GM18526 (cell line): ENCODE measurements around the gene SIX6.

Experiments used
- POLR2A ChIP-seq: IDR thresholded peaks from 3 replicates; pipeline ENCODE4 v1.6.1; 2011; ENCODE audit not compliant: insufficient read length; ENCODE audit errors: extremely low read depth

The SIX6 gene

DNA sequence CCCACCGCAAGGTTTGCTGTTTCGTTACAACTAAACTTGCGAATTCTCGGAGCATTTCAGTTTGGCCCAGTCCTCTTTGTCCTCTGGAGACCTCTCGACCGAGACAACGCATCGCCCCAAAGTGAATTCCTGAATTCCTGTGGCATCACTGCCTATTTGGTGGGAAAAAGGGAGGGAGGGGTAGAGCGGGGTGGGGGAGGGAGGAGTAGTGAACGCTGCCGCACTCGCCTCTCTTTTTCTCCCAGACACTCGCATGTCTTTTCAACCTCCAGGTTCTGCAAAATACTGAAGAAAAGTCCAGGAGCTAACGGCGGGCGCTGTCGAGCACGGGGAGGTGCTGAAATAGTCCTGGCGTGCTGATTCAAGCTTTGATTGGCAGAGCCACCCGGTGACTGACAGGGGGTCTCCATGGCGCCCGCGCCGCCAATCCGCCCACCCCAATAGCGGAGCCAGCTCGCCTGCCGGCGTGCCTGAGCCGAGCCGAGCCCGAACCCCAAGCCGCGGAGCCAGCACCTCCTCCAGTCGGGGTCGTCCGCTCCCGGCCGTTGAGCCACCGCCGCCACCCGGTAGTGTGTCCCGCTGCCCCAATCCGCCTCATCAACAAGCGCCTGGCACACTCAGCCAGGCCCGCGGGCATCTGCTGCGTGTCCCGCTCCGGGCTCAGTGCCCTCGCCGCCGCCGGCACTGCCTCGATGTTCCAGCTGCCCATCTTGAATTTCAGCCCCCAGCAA lies at the start of gene SIX6:
SIX6 (plus strand) TSS at position 440 of the 731 bp plus-strand sequence; CDS start at position 693, 253 bp downstream.
- no peak for TF ChIP-seq POLR2A

- TF ChIP-seq POLR2A: no peak
These were observed 26.2 kb upstream of the SIX6 start for GRCh38 chr14:60482743-60483142.

DNA sequence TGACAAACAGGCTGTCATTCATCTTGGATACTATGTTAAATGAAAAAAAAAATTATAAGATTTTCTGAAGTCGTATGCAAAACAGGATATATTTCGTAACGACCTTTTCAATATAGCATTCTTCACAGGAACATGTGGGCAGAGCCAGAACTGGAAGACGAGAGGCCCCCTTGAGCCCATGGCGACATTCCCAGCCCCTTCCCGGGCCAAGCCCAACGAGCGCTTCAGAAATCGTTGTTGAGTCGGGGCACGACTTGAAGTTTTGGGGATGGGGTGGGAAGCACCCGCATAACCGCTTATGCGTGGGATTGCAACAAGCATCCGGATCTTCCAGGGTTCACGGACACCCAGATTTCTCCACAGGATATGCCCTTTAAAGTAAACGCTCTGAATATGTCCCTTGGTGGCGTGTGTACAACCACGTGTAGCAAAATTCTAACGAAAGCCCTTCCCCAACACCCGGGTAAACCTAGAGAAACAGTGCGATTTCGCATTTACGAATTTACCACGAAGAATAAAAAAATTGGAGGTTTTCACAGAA lies 23.8 kb upstream of the SIX6 start:
- no peak for TF ChIP-seq POLR2A

DNA sequence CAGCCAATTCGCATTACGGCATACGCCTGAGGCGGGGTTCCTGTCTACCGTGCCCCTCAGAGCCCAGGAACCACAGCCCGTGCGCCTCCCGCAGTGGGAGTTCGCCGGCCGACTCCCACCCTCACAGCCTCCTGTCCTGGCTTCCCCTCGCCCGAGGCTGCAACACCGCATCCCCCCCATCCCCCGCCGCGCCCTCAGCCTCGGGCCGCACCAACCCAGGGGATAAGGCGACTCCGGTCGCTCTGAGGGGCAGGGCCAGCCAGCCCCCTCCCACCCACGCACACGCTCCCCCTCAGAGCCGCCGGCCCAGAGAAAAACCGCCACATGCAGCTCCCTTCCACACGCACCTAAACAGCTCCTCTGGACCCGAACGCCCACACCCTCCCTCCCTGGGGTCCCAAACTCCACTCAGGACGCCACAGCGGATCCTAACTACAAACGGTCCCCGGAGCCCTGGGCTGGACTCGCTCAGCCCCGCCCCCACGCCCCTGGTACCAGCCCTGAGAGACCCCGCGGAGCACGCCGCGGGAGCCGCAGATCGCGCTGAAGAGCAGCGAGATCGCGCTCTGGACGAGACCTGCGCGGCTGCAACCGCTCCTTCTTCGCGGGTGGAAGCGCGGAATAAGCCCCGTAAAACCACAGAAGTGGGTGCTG lies 23.2 kb upstream of the SIX6 start, which contains the start of gene C14orf39:
C14orf39 (minus strand) TSS at position 466 of the 654 bp plus-strand sequence. CDS start 985 bp downstream, outside the sequence.
- TF ChIP-seq POLR2A: no peak

DNA sequence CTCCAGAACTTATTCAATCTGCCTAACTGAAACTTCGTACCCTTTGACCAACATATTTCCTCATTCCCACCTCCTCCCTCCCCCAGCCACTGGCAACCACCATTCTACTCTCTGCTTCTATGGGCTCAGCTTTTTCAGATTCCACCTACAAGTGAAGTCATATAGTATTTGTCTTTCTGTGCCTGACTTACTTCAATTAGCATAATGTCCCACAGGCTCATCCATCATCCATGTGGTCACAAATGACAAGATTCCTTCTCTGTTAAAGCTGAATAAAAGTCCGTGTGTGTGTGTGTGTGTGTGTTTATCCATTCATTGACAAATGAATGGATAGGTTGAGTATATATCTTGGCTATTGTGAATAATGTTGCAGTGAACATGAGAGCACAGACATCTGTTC lies 21.7 kb upstream of the SIX6 start:
- TF ChIP-seq POLR2A: no peak

DNA sequence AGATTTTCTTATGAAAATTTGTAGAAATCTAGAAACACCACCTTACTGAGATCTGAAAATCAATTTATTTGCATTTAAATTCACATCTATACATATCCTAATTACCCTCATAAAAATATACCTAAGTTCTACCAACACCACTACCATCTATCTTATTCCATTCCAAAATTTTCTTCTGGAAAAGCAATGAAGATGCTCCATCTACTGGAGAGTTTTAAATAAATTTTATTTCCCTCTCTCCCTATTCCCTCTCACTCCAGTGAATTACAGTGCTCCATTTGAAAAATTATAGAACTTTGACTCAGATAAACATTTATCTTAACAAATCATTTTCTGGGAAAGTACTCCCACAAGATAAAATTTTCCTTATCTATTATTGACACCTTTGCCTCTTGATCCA lies 20.8 kb upstream of the SIX6 start:
- TF ChIP-seq POLR2A: no peak

DNA sequence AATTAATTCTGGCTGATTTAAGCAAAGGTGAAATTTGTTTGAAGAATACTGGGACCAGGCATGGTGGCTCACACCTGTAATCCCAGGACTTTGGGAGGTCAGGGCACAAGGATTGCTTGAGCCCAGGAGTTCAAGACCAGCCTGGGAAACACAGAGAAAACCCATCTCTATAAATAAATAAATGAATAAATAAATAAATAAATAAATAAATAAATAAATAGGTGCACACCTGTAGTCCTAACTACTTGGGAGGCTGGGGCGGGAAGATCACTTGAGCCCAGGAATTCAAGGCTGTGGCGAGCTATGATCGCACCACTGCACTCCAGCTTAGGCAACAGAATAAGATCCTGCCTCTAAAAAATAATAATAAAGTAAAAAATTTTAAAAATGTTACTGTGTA lies 18.7 kb upstream of the SIX6 start:
- TF ChIP-seq POLR2A: no peak

DNA sequence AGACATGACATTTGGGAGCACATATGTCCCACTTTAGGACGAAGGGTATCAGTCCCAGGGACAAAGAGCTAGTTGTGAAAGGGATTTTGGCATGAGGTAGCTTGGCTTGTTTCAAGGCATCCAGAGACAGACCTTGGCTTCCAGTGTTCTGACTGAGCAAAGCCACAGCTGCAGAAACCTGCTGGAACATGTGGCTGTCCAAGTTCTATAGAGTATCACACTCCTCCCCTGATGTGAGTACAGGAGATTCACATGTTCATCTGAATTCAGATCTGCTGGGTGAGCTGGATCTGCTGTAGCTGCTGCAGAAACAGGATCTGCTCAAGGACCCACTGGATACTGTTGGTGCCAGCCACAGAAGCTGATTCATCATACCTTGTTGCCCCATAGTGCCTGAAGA lies 13.0 kb upstream of the SIX6 start:
- TF ChIP-seq POLR2A: no peak

DNA sequence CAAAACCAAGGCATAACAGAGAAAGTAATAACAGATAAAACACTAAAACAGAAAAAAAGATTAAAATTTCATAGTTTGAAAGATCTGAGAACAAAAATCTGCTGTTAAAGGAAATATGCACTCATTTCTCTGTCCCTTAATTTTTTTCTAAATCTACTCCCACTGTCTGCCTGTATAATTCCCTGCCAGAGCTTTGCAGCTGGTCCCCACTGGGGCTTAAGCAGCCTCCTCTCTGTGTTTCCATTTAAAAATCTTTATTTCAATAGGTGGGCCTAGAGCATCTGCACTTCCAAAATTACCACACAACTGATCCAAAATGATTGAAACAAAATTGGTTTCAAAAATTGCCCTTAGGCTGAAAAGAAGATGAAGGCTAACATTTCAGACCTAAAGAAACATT lies 6.4 kb upstream of the SIX6 start:
- no peak for TF ChIP-seq POLR2A

GRCh38 chr14:60505448-60505847 lies 3.5 kb upstream of the SIX6 start:
- TF ChIP-seq POLR2A: no peak

- TF ChIP-seq POLR2A: no peak
These were observed 2.9 kb upstream of the SIX6 start for GRCh38 chr14:60506010-60506409.

DNA sequence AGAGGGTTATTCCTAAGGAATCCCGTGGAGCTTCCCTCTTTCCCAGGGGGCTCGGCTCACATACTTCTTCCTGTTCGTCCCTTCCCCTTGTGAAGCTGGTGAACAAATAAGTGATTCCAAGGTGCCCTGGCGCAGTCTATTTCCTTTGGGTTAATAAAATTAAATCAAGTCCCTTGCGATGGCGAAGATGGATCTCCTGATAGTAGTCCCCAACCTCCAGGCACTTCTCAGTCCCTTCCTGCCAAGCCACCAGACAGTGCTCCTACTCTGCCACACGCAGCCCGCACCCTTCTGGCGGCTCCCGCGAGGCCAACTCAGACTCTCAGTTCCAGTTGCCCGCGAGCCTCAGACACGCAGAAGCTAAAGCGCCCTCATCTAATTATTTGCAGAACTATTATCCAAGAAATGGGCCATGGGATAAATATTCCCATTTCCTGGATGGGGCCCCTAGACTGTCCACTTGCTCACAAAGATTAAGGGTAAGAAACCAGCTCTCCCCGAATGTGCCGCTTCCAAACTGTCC lies 2.4 kb upstream of the SIX6 start:
- TF ChIP-seq POLR2A: no peak

DNA sequence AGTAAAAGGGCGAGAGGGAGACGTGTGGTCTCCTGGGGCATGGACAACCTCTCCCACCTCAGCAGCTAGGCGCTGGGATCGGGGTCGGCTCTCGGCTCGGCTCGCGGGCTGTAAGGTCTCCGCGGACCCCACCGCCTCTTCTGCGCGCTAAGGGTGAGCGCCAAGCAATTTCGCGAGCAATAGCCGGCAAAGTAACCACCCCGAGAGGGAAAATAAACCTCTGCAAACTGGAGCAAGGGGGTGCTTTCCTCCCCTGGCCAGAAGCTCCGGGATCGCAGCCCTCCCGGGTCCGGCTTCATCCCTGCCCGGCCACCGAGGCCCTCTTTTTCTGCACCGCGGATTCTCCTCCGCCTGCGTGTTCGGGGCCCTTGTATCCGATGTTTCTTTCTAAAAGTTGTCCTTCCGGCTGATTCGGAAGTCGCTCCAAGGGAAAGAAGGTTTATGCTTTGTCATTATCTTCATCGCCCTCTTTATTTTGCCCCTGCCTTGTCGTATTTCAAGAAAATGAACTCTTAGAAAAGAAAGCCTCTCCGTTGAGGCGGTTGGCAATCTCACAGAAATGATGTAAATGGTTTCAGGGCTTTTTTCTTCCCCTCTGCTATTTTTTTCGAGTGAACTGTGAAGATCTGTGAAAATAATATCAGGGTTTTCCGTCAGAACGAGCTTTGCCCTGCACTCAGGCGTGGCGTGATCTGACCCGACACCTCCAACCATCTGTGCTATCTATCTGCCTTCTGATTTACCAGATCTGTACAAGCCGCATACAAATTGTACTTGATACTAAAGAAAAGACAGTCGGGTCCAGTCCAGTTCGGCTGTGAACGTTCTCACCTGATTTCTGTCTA lies 1.7 kb upstream of the SIX6 start:
- no peak for TF ChIP-seq POLR2A

DNA sequence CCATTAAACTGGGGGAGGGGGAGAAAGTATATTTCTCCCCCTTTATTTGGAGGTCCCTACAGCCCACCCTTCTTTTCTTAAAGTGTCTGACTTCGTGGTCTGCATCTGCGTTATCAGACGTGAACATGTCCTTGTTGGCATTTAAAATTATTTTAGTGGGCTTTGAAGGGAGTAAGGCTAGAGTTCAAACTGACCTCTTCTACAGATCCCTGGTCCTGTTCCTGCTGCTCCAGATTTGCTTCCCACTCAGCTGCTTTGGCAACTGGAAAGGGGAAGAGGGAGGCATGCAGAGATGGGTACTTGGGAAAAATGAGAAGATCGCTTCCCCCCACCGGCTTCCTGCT lies 611 bp upstream of the SIX6 start:
- TF ChIP-seq POLR2A: no peak

DNA sequence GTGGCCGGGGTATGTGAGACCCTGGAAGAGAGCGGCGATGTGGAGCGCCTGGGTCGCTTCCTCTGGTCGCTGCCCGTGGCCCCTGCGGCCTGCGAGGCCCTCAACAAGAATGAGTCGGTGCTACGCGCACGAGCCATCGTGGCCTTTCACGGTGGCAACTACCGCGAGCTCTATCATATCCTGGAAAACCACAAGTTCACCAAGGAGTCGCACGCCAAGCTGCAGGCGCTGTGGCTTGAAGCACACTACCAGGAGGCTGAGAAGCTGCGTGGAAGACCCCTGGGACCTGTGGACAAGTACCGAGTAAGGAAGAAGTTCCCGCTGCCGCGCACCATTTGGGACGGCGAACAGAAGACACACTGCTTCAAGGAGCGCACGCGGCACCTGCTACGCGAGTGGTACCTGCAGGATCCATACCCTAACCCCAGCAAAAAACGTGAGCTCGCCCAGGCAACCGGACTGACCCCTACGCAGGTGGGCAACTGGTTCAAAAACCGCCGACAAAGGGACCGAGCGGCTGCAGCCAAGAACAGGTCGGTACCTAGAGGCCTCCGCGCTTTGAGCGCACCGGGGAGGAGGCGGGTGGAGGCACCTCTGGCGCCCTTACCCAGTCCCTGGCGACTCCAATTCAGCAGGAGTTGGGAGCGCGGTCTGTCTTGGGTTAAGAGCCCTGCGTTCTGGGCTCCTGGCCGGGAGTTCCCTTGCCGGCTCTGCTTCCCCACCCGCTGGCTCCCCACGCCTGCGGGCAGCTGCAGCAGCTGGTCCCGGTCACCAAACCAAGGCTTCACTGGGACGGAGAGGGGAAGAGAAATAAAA lies 700 bp downstream of the SIX6 start:
- no peak for TF ChIP-seq POLR2A
